Measurements from ENCODE around the gene NAT8L.

DNA sequence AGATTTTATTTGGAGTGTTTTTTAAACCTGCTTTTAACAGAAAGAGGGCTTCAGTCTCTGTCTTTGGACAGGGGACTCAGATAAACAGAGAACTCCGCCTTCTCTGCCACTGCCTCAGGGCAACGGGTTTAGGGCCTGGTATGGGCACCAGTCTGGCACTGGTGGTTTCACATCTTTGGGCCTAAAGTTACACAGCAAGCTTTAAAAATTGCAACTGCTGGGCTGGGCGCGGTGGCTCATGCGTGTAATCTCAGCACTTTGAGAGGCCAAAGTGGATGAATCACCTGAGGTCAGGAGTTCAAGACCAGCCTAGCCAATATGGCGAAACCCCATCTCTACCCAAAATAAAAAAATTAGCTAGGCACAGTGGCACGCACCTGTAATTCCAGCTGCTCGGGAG lies 10.3 kb upstream of the NAT8L start:
- TF ChIP-seq, protein P1, sequence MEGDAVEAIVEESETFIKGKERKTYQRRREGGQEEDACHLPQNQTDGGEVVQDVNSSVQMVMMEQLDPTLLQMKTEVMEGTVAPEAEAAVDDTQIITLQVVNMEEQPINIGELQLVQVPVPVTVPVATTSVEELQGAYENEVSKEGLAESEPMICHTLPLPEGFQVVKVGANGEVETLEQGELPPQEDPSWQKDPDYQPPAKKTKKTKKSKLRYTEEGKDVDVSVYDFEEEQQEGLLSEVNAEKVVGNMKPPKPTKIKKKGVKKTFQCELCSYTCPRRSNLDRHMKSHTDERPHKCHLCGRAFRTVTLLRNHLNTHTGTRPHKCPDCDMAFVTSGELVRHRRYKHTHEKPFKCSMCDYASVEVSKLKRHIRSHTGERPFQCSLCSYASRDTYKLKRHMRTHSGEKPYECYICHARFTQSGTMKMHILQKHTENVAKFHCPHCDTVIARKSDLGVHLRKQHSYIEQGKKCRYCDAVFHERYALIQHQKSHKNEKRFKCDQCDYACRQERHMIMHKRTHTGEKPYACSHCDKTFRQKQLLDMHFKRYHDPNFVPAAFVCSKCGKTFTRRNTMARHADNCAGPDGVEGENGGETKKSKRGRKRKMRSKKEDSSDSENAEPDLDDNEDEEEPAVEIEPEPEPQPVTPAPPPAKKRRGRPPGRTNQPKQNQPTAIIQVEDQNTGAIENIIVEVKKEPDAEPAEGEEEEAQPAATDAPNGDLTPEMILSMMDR (IDR thresholded peaks at IDR 0.05) = no peak
- TF ChIP-seq POLR2AphosphoS5 (IDR thresholded peaks at IDR 0.05) (no peak), POLR2A (IDR thresholded peaks at IDR 0.05) (no peak)

All from breast epithelium (tissue), 3 donors.